OCI-LY1 (cell line): ENCODE measurements around the gene ADAMTS17.

Source experiments
- H2AFZ ChIP-seq: fragments of 200-600 bp; sonication (generic), shearing (Covaris generic); 2 replicates; pipeline ENCODE4 v1.6.0; 2014; ENCODE audit warnings: antibody characterized with exemption, mild to moderate bottlenecking, low read length
- H3F3A ChIP-seq: fragments of 200-600 bp; sonication (generic), shearing (Covaris generic); 2 replicates; pipeline ENCODE4 v1.6.0; 2014; ENCODE audit warnings: mild to moderate bottlenecking, antibody characterized with exemption, low read length, moderate library complexity; ENCODE audit not compliant: insufficient read depth
- H3K27ac ChIP-seq: fragments of 200-600 bp; sonication (generic); 2 replicates; pipeline ENCODE4 v1.5.1; 2014; ENCODE audit warnings: low read length, mixed run types, mild to moderate bottlenecking, low read depth; ENCODE audit not compliant: poor library complexity, severe bottlenecking
- H3K27me3 ChIP-seq: fragments of 200-600 bp; sonication (generic); 2 replicates; pipeline ENCODE4 v1.6.0; 2014; ENCODE audit warnings: antibody characterized with exemption, mild to moderate bottlenecking, low read length, moderate library complexity; ENCODE audit not compliant: insufficient read depth
- H3K36me3 ChIP-seq: fragments of 200-600 bp; sonication (generic); 2 replicates; pipeline ENCODE4 v1.6.1; 2014; ENCODE audit warnings: mild to moderate bottlenecking, antibody characterized with exemption, low read length, moderate library complexity, mixed read lengths; ENCODE audit not compliant: insufficient read depth
- H3K4me1 ChIP-seq: fragments of 200-600 bp; sonication (generic); 2 replicates; pipeline ENCODE4 v1.5.1; 2014; ENCODE audit warnings: mild to moderate bottlenecking, low read length, moderate library complexity; ENCODE audit not compliant: insufficient read depth, severe bottlenecking
- H3K4me2 ChIP-seq: fragments of 200-600 bp; sonication (generic), shearing (Covaris generic); 2 replicates; pipeline ENCODE4 v1.6.1; 2014; ENCODE audit warnings: low read length
- H3K4me3 ChIP-seq: fragments of 200-600 bp; sonication (generic); 2 replicates; pipeline ENCODE4 v1.5.1; 2014; ENCODE audit warnings: low read length, low read depth, mild to moderate bottlenecking, mixed read lengths; ENCODE audit not compliant: poor library complexity, severe bottlenecking
- H3K79me2 ChIP-seq: fragments of 200-600 bp; shearing (Covaris generic); 2 replicates; pipeline ENCODE4 v1.6.1; 2016; ENCODE audit warnings: mixed run types, low read length, mixed read lengths; ENCODE audit not compliant: insufficient read depth
- H3K9ac ChIP-seq: fragments of 200-600 bp; sonication (generic), shearing (Covaris generic); 2 replicates; pipeline ENCODE4 v1.6.1; 2014; ENCODE audit warnings: mild to moderate bottlenecking, low read length, mixed read lengths
- H3K9me2 ChIP-seq: fragments of 200-600 bp; sonication (generic), shearing (Covaris generic); 2 replicates; pipeline ENCODE4 v1.6.1; 2014; ENCODE audit warnings: low read depth, mild to moderate bottlenecking, low read length, mixed read lengths
- H3K9me3 ChIP-seq: fragments of 200-600 bp; shearing (Covaris generic); 2 replicates; pipeline ENCODE4 v1.6.1; 2014; ENCODE audit warnings: low read length, mixed read lengths
- H4K20me1 ChIP-seq: fragments of 200-600 bp; sonication (generic), shearing (Covaris generic); 2 replicates; pipeline ENCODE4 v1.6.0; 2016; ENCODE audit warnings: mild to moderate bottlenecking, low read length; ENCODE audit not compliant: insufficient read depth
- CTCF ChIP-seq: fragments of 200-600 bp; sonication (generic), shearing (Covaris generic); IDR thresholded peaks from 2 replicates; pipeline ENCODE4 v1.5.1; 2017; ENCODE audit warnings: mild to moderate bottlenecking, antibody characterized with exemption, low read length, moderate library complexity, mixed read lengths
- EZH2 ChIP-seq: fragments of 200-600 bp; sonication (generic), shearing (Covaris generic); IDR thresholded peaks from 2 replicates; pipeline ENCODE4 v1.8.0; 2017; ENCODE audit warnings: borderline replicate concordance, mixed run types, mild to moderate bottlenecking, antibody characterized with exemption, low read length, moderate library complexity, mixed read lengths

Gene ADAMTS17

GRCh38 chr15:100191161-100191560 is 150.6 kb downstream of the ADAMTS17 start:
- H3K4me1 ChIP-seq, result no peaks in the 10 kb centered on the region
- no peaks in the 10 kb centered on the region for H3K9me2 ChIP-seq
- no peaks in the 10 kb centered on the region for H4K20me1 ChIP-seq
- H3K27me3 ChIP-seq, result no peaks in the 10 kb centered on the region; the same call in 1 of the 2 replicates
- H2AFZ ChIP-seq, result no peak overlapping the region
- TF ChIP-seq EZH2 (no peak), CTCF (no peak)
- H3K4me3 ChIP-seq, result no peak overlapping the region
- H3K9ac ChIP-seq, result no peak overlapping the region
- H3K79me2 ChIP-seq, result no peaks in the 10 kb centered on the region
- no peaks in the 10 kb centered on the region for H3K9me3 ChIP-seq
- H3K27ac ChIP-seq, result no peak overlapping the region
- H3K36me3 ChIP-seq, result no peaks in the 10 kb centered on the region
- no peaks in the 10 kb centered on the region for H3F3A ChIP-seq
- H3K4me2 ChIP-seq, result no peak overlapping the region

DNA sequence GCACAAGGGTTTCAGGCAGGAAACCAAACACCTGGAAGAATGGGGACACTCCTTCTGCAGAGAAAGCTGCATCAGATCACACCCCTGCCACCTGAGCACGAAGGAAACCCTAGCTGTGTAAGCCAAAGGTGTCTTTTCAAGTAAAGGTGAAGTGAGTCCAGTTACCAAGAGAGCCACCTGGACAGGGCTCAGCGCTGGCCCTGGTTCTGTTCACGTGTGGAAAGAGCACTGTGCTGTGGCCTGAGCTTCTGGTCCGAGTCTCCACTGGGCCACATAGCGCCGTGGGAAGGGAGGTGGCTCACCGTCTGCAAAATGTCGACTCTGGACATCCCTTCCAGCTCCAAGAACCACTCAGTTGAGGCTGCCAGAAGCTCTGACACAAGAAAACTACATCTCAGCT is 151.1 kb downstream of the ADAMTS17 start:
- no peaks in the 10 kb centered on the region for H3K36me3 ChIP-seq
- no peaks in the 10 kb centered on the region for H3F3A ChIP-seq
- TF ChIP-seq CTCF (no peak), EZH2 (no peak)
- no peaks in the 10 kb centered on the region for H3K79me2 ChIP-seq
- no peaks in the 10 kb centered on the region; the same call in 1 of the 2 replicates for H3K27me3 ChIP-seq
- H3K27ac ChIP-seq, result no peak overlapping the region
- H3K9me2 ChIP-seq, result no peaks in the 10 kb centered on the region
- H3K9ac ChIP-seq, result no peak overlapping the region
- no peaks in the 10 kb centered on the region for H3K9me3 ChIP-seq
- H3K4me2 ChIP-seq, result no peak overlapping the region
- no peak overlapping the region for H2AFZ ChIP-seq
- no peak overlapping the region for H3K4me3 ChIP-seq
- H3K4me1 ChIP-seq, result no peaks in the 10 kb centered on the region
- H4K20me1 ChIP-seq, result no peaks in the 10 kb centered on the region

DNA sequence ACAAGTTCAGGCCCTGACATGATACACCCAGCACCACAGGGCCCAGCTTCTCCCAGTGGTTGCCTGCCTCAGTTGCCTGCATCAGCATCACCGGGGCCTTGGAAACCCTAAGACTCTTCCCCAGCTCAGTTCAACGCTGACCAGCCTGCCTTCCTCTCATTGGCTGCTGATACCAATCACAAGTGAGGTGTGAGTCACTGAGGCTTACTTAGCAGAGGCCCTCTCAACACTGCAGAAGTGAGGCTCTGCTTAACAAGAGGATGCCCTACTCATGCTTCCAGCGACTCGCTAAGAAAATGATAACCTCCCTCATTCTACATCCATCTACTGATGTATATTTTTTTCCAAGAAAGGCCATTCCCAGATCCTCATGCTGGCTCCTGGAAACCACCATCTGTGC is 151.9 kb downstream of the ADAMTS17 start:
- Histone ChIP-seq H3K27me3 (no peaks in the 10 kb centered on the region; the same call in 1 of the 2 replicates), H3F3A (no peaks in the 10 kb centered on the region), H3K9me2 (no peaks in the 10 kb centered on the region), H3K36me3 (no peaks in the 10 kb centered on the region), H2AFZ (no peak overlapping the region), H3K4me1 (no peaks in the 10 kb centered on the region), H3K4me3 (no peak overlapping the region), H4K20me1 (no peaks in the 10 kb centered on the region), H3K27ac (no peak overlapping the region), H3K9ac (no peak overlapping the region), H3K9me3 (no peaks in the 10 kb centered on the region), H3K4me2 (no peak overlapping the region), H3K79me2 (no peaks in the 10 kb centered on the region)
- TF ChIP-seq CTCF (no peak), EZH2 (no peak)
